Subcutaneous adipose tissue (tissue), 4 donors: Measurements from ENCODE around the gene KIAA0586. TPM values are rescaled to one million over a fixed set of nuclear protein-coding genes. Genes with fewer than 3 reads are reported as not detected.

Source experiments
- total RNA-seq, 4 donors: library from RNA; depleted of rRNA; stranded (reverse); fragments of >200 nt; gene quantifications; one replicate each; pipeline ENCODE4 v1.1.0, GENCODE V29; 2016
- TF ChIP-seq, protein P1 (sequence below): fragments of 450-650 bp; IDR thresholded peaks from one replicate; pipeline ENCODE4 v1.5.1; 2016; ENCODE audit warnings: low read depth, mild to moderate bottlenecking, control low read depth, antibody characterized with exemption, moderate library complexity

KIAA0586 gene
- total RNA-seq, 4 donors from 2014 or later = 13.4 to 18.6 (median 14.7) TPM

DNA sequence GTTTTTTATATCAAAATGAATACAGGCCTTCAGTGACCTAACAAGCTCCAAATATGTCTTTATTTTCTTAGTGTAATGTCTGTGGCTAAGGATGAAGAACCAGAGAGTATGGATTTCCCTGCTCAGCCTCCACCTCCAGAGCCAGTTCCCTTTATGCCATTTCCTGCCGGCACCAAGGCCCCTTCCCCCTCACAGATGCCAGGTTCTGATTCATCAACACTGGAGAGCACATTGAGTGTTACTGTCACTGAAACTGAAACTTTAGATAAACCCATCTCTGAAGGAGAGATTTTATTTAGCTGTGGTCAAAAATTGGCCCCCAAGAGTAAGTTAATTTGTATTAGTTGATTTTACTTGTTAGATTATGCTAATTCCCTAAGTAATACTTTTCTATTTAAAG lies 61.0 kb downstream of the KIAA0586 start:
- TF ChIP-seq, protein P1, sequence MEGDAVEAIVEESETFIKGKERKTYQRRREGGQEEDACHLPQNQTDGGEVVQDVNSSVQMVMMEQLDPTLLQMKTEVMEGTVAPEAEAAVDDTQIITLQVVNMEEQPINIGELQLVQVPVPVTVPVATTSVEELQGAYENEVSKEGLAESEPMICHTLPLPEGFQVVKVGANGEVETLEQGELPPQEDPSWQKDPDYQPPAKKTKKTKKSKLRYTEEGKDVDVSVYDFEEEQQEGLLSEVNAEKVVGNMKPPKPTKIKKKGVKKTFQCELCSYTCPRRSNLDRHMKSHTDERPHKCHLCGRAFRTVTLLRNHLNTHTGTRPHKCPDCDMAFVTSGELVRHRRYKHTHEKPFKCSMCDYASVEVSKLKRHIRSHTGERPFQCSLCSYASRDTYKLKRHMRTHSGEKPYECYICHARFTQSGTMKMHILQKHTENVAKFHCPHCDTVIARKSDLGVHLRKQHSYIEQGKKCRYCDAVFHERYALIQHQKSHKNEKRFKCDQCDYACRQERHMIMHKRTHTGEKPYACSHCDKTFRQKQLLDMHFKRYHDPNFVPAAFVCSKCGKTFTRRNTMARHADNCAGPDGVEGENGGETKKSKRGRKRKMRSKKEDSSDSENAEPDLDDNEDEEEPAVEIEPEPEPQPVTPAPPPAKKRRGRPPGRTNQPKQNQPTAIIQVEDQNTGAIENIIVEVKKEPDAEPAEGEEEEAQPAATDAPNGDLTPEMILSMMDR = no peak

DNA sequence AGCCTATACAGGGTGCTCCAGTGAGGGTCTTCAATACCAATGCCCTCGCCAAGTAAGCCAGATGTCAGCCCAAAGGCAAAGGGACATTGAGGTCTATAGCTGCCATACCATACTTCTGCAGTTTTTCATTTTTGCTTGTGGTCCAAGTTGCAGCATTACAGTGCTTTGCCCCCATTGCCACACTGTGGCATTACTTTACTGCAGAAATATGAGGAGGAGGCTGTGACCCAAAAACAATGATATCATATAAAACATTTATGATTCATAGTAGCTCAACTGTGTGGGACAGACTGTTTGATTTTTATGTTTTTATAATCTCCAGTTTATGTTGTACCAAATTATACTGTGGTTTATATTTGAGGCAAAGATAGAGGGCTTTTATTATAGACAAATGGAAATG lies 64.1 kb downstream of the KIAA0586 start:
- TF ChIP-seq, protein P1 = no peak

DNA sequence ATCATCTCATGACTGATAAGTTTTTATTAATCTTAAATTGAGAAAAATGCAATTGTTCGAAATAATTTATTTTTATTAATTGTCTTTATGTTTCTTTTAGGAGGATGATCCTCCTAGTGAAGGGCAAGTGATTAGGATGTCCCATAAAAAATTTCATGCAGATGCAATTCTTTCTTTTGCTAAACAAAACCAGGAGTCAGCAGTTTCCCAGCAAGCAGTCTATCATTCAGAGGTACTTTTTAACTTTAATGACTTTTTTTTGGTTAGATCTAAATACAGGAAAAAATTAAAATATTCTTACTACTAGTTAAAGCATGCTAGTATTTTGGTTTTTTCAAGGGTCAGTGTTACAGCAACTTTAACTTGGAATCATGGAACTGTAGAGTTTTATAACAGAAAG lies 64.5 kb downstream of the KIAA0586 start:
- TF ChIP-seq, protein P1 = no peak

DNA sequence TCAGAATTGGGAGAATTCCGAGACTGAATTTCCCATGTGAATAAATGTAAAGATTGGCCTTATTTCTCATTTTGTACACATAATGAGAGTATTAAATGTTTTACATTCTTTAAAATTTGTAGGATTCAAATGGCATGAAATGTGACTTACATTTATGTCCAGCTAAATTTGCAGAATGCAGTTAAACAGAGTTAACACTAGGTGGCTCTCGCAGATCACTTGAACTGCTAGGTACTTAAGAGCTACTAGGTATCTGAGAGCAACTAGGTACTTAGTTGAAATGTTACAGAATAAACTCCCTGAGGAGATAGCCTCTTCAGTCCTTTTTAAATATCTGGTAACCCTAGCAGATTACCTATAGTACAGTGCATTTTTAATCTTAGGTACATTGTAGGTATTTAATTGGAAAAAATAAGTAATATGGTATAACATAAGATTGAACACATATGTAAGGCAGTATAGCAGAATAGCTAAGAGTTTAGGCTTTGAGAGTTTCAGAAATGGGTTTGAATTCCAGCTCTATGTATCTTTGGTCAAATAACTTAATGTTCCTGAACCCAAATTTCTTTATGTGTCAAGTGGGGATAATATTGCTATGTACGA lies 73.8 kb downstream of the KIAA0586 start:
- TF ChIP-seq, protein P1 = no peak

DNA sequence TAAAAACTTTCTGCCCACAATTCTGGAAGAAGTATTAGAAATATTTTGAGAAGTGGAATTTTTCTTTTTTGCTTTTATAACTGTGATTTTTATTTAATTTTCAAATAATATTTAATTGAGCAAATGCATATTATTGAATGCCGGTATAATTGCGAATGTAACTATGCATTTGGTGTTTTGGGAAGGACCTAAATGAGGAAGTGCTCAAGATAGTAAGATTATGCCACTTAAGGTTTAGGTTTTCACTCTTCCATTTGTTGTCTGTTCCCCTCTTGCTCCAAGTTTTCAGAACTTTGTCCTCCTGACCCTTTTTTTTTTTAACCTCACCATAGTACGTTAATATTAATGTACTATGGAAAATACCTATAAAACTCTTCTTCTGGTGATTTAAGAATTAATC lies 85.8 kb downstream of the KIAA0586 start:
- TF ChIP-seq, protein P1 = no peak

DNA sequence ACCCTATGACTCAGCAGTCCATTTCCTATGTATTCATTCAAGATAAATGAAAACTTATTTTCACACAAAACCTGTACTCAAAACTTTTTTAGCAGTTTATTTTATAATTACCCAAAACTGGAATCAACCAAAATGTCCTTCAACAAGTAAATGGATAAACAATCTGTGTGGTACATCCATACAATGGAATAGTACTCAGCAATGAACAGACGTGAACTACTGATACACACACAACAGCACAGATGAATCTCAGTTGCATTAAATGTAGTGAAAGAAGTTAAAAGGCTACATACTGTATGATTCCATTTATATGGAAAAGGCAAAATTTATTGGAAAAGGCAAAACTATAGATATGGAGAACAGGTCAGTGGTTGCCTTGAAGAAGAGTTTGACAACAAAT lies 90.1 kb downstream of the KIAA0586 start:
- TF ChIP-seq, protein P1 = no peak

DNA sequence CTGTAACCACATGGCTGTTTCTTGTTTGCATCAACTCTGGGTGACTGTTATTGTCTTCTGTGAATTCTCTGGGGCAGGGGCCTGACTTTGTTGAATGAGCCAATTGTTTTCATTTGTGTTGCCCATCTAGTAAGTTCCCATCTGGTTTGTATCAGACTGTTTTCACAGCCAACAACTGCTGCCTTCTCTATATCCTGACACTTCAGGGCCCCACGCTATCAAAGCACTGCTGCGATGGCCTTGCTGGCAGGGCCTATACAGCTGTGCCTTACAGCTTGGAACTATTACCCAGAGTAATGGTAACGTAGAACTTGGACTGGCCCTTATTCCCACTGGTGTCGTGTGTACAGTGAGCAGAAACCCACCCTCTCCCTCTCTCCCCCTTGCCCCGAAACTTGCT lies 105.9 kb downstream of the KIAA0586 start:
- TF ChIP-seq, protein P1 = no peak
